ENCODE measurements around the gene HINFP.
A peak's percentile ranks its signal among the peaks of the same experiment; 100 is the strongest.

Gene HINFP, protein sequence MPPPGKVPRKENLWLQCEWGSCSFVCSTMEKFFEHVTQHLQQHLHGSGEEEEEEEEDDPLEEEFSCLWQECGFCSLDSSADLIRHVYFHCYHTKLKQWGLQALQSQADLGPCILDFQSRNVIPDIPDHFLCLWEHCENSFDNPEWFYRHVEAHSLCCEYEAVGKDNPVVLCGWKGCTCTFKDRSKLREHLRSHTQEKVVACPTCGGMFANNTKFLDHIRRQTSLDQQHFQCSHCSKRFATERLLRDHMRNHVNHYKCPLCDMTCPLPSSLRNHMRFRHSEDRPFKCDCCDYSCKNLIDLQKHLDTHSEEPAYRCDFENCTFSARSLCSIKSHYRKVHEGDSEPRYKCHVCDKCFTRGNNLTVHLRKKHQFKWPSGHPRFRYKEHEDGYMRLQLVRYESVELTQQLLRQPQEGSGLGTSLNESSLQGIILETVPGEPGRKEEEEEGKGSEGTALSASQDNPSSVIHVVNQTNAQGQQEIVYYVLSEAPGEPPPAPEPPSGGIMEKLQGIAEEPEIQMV

DNA sequence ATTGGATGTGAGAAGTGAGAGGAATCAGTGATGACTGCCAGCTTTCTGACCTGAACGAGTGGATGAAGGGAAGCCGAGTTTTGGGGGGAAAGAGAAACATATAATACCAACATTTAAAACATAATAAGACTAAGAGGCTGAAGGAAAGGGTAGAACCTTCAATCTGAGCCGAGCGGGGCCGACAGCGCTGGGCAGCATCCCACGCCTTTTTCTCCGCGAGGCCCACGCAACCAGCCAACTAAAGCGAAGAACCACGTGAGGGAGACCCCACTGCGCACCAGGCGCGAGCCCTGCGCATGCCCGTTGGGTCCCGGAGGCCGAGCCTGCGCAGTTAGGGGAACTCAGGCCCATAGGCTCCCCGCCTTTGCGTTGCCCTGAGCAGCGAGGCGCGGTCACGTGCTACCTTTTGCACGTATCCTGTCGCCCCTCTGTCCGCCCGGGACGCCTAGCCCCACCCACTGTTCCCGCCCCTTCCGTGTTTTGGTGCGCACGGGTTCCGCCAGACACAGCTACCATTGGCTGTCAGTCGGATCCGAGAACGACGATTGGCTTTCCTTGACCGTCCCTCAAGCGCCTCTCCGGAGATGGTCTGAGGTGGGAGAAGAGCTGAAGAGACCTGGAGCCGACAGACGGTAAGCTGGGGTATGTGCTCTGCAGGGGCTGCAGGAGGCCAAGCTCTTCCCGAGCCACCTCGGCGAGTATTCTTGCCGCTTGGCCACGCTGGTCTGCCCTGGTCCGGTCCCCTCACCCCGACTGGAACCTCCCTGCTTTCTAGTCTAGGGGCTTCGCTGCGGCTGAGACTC is at the start of gene HINFP:
TSS of gene HINFP (plus strand) at position 573 of the 803 bp plus-strand sequence. CDS start 5,365 bp downstream, outside the sequence.
- peak; percentile 100 for DNase-seq

DNA sequence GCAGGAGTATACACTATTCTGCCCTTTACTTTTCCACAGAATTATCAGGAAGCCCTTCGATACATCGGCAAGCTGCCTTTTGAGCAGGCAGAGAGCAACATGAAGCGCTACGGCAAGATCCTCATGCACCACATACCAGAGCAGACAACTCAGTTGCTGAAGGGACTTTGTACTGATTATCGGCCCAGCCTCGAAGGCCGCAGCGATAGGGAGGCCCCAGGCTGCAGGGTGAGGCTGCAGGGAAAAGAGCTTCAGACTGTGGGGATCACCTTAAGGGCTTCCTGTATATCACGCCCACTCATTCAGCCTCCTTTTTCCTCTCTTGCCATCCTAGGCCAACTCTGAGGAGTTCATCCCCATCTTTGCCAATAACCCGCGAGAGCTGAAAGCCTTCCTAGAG is 43.5 kb upstream of the HINFP start:
- no peak for DNase-seq

DNA sequence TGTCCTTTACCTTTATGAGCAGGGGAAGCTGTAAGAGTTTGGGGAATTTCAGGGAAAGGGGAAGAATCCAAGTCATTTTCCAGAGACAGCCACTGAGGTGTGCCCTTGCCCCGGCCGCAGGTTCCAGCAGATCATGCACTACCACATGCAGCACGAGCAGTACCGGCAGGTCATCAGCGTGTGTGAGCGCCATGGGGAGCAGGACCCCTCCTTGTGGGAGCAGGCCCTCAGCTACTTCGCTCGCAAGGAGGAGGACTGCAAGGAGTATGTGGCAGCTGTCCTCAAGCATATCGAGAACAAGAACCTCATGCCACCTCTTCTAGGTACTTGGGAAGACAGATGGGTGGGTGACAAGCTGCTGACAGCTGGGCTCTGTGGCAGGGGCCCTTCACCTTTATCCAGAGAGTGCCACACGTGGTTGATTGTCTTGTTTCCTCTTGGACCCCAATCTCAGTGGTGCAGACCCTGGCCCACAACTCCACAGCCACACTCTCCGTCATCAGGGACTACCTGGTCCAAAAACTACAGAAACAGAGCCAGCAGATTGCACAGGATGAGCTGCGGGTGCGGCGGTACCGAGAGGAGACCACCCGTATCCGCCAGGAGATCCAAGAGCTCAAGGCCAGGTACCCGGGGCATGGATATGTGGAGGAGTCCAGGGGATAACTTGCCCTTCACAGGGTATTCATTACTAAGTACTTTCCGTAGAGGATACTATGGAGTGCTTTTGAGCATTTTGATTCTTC is 42.5 kb upstream of the HINFP start:
- no peak for DNase-seq

DNA sequence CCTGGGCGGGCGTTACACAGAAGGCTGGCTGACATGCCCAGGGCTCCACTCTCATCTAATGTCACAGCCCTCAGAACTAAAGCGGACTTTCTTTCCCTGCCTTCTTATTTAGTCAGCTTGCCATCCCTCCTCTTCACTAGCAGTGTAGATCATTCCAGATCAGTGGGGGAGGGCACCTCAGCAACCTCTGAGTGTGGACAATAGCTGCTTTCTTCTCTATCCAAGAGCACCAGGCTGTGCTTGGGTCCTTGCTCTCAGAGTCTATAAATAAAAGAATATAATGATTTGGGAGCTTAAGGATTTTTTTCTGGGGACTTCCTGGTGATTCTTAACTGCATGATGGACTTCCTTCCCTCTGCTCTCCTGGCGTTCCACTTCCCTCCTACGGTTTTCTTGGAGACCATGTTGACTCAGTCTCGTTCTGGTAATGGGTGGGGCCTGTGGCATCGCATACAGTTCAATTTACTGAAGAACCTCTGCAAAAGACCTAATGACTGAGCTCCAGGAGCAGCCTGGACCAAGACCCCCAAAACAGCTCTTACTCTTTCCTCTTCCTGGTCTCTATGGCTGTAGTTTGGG is 39.6 kb upstream of the HINFP start:
- no peak for DNase-seq

DNA sequence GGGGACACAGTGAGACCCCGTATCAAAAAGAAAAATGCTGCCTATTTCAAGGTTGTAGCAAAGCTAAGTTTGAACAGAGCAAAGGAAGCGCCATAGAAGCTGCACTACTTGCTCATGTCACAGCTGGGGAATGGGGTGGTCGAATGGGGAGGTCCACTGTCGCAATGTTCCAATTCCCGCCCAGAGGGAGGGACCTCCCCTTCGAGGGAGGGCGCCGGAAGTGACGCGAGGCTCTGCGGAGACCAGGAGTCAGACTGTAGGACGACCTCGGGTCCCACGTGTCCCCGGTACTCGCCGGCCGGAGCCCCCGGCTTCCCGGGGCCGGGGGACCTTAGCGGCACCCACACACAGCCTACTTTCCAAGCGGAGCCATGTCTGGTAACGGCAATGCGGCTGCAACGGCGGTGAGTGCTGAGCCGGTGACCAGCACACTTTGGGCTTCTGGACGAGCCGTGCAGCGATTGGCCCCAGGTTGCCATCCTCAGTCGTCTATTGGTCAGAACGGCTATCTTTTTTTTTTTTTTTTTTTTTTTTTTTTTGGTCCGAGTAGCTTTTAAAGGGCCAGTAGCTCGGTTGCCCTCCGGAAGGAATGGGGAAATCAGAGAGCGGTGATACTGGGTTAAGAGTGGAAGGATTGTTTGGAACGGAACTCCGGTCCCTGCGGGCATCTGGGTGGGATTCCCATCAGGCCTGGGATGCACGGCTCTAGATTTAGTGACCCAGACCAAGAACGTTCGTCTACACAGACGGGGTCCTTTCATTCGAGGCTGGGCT is 36.5 kb upstream of the HINFP start, which contains the start of gene HMBS:
TSS of gene HMBS (plus strand) at position 219 of the 774 bp plus-strand sequence. CDS start at position 372, 153 bp downstream.
- DNase-seq, result peak; percentile 91

DNA sequence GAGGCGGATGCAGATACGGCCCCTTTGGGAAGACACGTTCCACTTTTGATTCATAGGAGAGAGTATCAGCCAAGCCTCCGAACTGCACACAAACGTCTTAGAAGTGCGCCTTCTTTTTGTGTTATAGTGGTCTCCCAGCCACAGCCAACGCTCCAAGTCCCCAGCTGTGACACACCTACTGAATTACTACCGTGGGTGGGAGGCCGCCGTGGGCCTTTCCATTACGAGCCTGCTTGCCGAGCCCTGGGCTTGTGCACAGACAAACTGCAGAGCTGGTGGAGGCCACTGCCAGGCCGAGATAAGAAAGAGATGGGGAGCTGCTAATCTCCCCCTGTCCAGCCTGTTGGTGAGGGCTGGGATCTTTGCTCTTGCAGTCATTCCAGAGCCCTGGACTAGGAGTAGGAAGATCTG is 35.9 kb upstream of the HINFP start:
- peak; percentile 46 for DNase-seq

DNA sequence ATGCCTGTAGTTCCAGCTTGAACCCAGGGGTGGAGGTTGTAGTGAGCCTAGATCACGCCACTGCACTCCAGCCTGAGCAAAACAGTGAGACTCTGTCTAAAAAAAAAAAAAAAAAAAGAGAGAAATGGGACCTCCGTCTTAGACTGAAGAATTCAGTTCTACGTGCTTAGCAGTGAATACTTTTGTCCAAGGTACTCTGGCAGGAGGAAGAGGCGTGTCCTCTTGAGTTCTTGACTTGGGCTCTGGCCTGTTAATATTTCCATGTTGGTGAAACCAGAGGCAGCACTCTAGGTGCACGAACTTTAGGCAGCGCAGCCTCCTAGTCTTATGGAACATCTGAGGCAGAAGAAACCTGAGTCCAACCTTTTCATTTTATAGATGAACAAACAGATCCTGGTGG is 34.3 kb upstream of the HINFP start:
- DNase-seq, result no peak

DNA sequence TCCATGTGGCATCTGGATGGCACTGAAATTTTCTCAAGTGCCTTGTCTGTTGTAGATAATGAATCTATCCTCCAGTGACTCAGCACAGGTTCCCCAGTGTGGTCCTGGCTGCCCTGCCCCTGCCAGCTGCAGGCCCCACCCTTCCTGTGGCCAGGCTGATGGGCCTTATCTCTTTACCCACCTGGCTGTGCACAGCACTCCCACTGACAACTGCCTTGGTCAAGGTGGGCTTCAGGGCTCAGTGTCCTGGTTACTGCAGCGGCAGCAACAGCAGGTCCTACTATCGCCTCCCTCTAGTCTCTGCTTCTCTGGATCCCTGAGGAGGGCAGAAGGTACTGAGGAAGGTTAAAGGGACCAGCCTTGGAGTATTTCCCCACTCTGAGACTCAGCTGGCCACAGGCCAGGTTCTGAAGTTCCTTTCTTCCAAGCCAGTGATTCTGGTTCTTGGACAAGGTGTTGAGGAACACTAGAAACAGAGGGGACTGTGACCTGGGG is 33.6 kb upstream of the HINFP start:
- DNase-seq, result no peak

DNA sequence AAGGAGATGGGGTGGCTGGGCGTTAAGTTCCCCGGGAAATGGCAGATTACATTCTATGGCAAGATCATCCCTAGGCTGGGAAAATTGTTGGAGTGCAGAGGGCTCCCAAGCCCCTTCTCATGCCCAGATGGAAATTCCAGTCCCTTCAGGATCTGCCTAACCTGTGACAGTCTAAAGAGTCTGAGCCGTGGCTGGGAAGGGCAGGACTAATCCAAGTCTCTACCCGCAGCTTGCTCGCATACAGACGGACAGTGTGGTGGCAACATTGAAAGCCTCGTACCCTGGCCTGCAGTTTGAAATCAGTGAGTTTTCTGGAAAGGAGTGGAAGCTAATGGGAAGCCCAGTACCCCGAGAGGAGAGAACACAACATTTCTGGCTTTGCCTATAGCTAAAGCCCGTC is 33.0 kb upstream of the HINFP start:
- DNase-seq, result no peak

DNA sequence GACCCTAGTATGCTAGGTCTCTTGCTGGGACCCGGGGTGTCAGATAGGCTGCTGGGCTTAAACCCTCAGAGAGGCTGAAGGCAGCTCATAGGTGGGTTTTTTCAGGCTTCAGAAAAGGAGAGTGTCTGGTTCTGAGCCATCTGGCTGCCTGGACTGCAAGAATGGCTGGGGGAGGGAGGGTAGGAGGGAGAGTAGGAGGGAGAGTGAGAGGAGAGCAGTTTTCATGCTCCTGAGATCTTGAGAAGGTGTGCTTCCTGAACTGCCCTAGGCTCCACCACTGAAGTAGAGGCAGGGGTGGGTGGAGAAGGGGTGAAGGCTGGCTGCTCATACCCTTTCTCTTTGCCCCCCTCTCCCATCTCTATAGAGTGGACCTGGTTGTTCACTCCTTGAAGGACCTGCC is 32.1 kb upstream of the HINFP start:
- DNase-seq, result no peak

DNA sequence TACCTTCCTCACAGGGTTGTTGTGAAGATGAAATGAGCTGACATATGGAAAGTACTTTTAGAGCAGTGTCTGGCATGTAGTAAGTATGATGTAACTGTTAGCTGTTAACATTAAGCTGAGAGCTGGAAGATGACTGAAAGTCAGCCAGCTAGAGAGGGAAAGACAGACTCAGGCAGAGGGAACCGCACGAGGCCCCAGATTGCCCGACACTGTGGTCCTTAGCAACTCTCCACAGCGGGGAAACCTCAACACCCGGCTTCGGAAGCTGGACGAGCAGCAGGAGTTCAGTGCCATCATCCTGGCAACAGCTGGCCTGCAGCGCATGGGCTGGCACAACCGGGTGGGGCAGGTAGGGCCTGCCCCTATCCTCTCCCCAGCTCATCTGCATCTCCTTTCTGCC is 30.2 kb upstream of the HINFP start:
- no peak for DNase-seq

DNA sequence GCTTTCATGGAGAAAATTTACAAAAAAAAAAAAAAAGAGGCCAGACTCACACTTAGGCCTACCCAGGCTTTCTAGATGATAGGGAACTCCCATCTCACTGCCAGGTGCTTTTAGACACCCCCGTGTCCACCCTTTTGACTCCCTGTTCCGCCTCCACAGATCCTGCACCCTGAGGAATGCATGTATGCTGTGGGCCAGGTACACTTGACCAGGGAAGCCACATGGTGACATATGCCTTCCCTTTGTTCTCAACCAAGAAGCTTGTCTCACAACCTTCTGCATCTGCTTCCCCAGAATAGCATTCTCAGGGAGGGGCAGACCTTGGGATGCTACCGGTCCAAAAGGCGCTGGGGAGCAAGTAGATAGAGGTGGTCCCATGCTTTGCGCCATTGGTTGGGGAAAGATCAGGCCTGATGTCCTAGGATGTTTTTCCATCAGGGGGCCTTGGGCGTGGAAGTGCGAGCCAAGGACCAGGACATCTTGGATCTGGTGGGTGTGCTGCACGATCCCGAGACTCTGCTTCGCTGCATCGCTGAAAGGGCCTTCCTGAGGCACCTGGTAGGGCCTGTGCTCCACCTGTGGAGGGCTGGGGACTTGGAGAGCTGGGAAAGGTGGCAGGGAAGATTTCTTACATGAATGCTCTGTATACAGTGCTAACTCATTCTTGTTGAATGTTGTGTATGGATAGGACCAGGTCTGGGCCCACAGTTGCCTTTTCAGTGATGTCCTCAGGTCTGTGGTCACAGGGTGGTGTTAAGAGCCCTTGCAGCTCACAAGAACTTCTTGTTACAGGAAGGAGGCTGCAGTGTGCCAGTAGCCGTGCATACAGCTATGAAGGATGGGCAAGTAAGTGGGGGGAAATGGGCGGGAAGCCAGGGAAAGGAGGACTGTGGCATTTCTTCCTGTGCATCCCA is 29.2 kb upstream of the HINFP start:
- DNase-seq, result no peak

DNA sequence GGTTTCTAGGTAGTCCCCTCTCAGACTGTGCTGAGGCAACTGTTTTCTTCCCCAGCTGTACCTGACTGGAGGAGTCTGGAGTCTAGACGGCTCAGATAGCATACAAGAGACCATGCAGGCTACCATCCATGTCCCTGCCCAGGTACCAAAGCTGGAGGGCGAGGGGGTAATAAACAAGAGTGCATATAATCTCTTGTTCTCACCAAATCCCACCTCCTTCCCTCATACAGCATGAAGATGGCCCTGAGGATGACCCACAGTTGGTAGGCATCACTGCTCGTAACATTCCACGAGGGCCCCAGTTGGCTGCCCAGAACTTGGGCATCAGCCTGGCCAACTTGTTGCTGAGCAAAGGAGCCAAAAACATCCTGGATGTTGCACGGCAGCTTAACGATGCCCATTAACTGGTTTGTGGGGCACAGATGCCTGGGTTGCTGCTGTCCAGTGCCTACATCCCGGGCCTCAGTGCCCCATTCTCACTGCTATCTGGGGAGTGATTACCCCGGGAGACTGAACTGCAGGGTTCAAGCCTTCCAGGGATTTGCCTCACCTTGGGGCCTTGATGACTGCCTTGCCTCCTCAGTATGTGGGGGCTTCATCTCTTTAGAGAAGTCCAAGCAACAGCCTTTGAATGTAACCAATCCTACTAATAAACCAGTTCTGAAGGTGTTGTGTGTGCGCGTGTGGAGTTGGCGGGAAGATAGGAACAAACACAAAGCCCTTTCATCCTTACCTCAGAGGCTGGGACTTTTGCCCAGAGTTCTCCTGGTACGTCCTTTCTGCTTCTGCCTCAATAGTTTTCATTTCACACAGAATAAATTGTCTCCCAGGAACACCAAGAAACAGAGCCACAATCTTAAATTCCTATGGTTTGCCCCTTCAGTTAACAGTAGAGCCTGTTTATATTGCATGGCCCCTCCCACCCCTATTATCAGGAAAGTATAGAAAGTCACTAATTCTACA is 28.2 kb upstream of the HINFP start:
- no peak for DNase-seq

DNA sequence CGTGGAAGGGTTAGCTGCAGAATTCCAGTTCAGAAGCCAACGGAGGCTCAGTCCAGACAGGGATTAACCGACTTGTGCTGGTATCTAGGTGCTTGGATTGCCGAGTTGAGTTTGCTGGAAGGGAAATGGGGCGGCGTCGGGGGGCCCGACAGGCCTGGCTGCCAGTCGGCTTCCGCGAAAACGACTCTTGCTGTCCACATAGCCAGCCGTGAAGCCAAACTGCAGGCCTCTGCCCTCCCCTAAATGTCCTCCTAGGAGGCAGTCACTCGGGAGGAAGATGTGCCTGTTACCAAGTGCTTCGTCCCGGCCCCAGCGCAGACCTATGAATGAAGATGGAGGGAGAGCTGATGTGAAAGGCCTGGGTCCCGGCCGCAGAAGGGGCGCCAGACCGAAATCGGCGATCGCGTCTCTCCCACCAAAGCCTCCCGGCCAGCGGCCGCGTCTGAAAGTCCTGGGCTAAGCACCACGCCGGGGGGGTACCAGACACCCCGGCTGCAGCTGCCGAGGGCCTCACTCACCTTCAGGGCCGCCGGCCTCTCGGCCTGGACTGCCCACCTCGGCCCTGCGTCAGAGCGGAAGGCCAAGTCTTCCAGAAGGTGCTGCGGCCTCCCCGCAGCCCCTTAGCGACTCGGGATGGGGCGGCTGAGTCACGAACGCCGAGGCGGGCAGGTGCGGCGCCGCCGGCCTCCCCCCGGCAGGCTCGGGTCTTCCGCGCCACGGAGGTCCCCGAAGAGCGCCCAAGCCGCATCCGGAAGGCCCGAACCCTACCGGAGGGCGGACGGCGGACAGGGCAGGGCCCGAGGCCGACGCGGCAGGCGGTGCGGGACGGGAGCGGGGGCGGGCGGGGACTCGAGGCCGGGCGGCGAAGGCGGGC is 27.2 kb upstream of the HINFP start:
- peak; percentile 58 for DNase-seq

DNA sequence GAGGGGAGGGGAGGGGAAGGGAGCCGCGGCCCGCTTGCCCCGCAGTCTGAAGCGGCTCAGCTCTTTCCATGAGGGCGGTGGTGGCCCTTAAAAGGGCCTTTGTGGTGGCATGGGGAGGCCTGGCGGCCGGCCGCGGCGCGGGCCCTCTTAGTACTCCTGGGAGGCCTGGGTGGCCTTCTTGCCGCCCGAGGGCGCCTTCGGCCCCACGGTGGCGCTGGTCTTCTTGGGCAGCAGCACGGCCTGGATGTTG is 26.6 kb upstream of the HINFP start:
- DNase-seq, result peak; percentile 57

DNA sequence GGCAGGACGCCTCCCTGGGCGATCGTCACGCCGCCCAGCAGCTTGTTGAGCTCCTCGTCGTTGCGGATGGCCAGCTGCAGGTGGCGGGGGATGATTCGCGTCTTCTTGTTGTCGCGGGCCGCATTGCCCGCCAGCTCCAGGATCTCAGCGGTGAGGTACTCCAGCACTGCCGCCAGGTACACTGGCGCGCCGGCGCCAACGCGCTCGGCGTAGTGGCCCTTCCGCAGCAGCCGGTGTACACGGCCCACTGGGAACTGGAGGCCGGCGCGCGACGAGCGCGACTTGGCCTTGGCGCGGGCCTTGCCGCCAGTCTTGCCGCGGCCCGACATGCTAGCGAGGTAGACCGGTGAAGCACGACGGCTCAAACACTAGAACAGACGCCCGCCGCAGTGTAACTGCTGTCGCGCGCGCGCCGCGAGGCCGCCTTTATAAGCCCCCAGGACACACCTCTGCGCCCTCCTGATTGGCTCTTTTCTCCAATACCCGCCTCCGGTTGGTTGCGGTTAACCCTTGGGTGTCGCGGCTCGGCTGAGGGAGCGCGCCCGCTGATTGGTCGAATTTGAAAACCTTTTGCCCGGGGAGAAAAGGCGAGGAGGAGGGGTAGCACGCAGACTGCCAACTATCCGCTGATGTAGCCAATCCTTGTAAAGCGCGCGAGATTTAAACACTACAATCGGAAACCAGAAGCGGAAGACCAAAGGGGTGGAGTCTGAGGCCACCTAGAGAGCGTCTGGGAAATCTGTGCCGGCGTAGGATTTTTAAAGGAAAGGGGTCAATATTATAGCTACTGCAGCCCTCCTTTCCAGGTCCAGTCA is 26.1 kb upstream of the HINFP start:
- DNase-seq, result peak; percentile 98

DNA sequence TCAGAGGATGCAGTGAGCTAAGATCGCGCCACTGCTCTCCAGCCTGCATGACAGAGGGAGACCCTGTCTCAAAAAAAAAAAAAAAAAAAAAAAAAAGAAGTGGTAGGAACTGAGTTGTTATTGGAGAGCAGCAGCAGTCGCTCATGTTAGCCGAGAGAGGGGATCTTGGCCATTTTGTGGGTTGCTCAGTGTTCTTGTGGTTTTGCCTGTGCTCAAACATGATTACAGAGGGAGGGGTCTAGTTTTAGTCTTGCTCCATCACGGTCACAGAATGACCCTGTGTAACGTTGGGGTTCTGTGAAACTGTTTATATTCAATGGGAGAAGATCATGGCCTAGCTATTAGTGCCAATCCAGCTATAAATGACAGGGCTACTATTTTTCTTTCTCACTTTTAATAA is 21.7 kb upstream of the HINFP start:
- DNase-seq, result no peak

Measured in stimulated activated CD4-positive, alpha-beta T cell treated with anti-CD3 and anti-CD28 coated beads, Interleukin-4, amount 100 ng/mL, for 1 hour (primary cell).